Endometrial microvascular endothelial cells (primary cell): Measurements from ENCODE around the gene SOX13. TPM values are rescaled to one million over a fixed set of nuclear protein-coding genes. Genes with fewer than 3 reads are reported as not detected.

ENCODE experiments used
- in situ Hi-C: cut with HindIII; loops from 2 replicates; pipeline ENCODE4 v1.10.0; 2017; ENCODE audit warnings: low sequenced_read_pairs, low pct_unique_long_range_greater_than_20kb; ENCODE audit errors: inconsistent ontology term
- total RNA-seq: library from RNA; depleted of rRNA; stranded (reverse); fragments of >200 nt; gene quantifications from one replicate; pipeline ENCODE4 v1.2.3, GENCODE V29; 2015; ENCODE audit errors: inconsistent ontology term

SOX13 gene
- total RNA-seq, 1 donor from 2014 or later = 8.7 TPM

DNA sequence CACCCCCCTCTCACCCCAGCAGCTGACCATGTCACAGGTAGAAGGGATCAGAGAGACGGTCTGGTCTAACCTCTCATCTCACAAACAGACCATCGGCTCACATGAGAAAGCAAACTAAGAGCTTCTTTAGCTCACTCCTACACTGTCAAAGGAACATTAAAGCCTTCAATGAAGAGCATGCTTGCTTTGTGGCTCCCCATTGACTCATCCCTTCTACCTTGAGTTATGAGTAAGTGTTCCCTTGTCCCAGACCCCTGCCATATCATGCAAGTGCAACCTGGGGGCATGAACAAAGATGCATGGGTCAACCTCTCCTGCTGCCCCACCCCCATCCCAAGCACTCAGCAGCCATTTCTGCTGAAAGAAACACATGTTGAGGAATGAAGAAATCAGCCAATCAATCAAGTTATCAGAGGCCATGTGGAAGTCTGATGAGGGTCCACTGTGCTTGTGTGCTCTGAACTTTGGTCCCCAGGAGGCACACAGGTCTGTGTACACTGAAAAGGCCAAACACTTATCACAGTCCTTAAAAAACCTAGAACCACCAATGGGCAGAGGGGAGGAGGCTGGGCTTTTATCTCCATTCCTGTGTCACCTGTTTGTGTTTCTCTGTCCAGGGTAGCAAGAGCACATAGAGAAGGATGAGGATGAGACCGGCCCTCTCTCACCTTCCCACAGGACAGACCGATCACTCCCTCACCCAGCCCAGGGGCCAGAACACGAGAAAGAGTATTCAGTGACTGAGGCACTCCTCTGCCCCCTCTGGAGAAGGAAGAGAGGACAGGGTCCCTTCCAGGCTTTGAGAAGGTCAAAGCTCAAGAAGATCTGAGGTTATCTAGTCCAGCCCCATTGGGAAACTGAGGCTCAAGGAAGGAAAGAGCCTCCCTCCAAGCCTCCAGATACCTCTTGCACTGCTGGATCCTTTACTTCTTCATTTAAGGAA, 69.4 kb downstream of the SOX13 start:
- in situ Hi-C loops = loop anchor here (25.0 kb wide), 1 partner anchor 280 kb away; the partner anchor contains the start of gene SNRPE

DNA sequence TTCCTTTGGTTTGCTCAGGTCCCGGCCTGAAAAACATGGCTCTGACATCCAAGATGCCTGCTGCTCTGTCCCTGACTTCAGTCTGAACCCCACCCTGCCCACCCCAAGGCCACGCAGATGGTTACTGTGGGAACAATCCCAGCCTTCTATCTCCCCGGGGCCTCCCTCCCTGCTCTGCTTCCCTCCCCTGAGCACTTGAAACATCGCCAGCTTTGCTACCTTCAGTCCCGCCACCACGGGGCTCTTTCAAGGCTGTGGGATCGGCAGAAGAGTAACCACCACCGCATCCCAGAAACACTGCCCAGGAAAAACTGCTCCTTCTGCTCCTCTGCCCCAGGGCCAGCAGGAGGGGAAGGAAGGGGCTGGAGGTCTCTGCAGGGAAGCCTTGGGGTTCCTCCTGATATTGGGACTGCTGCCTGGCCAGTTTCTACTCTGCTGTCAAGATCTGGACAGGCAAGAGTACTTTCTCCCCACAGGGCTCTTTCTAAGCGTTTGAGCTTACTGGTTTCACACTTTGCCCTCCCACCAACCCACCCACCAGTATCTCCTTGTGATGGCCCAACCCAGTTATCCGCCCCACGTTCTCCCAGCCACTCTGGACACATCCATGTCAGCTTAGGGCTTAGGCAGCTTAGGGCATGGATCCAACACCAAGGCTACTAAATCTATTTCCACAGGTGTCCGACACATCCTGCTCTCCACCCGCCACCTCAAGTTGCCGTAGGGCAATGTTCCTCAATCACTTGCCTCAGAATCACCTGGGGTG, 70.5 kb downstream of the SOX13 start:
- in situ Hi-C loops = loop anchor here (25.0 kb wide), 1 partner anchor 281 kb away; the partner anchor contains the start of gene SNRPE

DNA sequence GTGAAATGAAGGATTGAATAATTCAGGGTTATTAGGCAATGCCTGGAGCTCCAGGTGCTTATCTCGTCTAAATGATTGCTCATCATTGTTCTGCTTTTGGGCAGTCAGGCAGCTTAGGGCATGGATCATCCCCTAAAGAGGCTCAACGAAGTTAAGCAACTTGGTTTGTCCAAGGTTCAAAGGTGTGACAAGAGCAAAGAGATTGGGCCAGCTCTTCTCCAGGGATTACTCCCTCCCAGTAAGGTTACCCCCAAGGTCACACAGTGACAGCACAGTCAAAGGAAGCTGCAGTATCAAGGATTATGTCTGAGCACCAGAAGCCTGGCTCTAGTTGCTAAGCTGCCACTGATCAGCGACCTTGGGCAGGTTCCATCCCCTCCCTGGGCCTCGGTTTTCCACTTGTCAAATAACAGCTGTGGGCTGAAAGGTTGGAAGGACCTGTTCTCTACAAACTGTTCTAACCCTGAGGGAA, 72.2 kb downstream of the SOX13 start:
- in situ Hi-C loops = loop anchor here (25.0 kb wide), 1 partner anchor 283 kb away; the partner anchor contains the start of gene SNRPE

DNA sequence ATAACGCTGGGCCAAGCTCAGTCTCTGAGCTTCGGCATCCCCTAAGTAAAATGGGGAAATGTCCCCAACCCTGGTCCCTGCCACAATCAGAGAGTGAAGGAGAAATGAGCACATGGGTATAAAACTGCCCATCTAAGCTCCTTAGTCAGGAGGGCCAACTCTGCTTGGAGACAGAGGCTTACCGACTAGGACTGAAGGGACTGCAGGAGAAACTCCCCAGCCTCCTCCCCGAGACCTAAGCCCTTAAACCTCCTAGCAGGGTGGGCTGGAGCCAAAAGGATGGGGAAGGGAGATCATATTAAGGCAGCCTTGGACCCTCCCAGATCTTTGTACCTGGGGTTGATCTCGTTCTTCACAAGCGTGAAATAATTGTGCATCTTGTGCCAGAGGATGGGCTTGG, 73.4 kb downstream of the SOX13 start:
- in situ Hi-C loops = loop anchor here (25.0 kb wide), 1 partner anchor 284 kb away; the partner anchor contains the start of gene SNRPE

DNA sequence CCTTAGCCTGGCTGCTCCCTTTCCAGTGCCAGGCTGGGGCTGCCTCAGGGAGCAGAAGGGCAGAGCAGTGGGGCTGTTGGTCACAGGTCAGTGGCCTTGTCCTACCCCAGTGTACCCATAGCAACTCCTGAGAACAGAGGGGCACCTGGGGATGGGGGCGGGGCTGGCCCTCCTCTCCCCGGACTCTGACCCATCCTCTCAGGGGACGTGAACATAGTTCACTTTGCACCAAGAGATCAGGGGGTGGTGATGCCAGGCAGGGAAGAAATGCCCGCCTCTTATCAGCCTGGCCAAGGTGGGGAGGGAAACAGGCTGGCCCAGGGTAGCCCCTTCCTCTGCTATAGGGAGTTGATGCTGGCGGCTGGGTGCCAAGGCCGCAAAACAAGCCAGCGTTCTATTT, 74.0 kb downstream of the SOX13 start:
- in situ Hi-C loops = loop anchor here (25.0 kb wide), 1 partner anchor 285 kb away; the partner anchor contains the start of gene SNRPE

DNA sequence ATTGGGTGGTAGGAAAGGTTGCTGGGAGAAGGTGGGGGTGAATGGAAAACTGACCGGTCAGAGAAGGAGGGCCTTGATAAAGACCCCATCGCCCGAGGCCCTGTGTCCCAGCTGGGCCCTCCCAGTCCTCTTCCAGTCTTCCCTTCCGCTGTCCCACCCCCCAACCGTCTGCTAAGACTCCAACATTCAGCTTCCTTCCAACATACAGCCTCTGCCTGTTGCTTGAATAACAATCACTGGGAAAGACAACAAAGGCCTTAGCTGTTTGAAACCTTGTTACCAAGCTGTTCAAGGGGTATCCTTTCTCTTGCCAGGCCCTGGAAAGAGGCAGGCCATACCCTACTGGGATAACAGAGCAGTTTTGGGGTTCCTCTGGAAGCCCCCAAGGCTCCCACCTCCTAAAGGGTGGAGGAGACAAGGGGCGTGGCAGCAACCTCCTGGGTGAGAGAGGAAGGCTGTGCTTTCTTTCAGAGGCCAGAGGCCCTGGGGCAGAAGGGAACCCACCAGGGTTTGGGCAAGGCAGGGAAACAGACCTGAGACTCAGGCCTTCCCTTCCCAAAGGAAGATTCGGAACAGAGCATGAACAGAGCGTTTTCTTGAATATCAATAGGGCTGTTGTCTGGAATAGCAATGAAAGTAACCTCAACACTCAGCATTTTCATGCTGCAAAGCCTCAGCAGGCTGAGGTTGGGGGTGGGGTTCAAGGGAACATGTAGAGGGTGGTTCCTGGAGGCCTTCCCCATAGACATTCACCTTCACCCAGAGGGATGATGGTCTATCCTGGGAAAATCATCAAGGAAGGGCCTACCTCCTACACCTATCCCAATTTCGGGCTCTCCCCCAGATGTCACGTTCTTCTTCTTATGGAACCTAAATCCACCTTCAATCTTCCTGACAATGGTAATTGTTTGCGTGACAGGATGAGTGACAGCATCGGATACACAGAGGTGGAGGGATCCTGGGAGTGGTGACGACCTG, 74.8 kb downstream of the SOX13 start:
- in situ Hi-C loops = loop anchor here (25.0 kb wide), 1 partner anchor 285 kb away; the partner anchor contains the start of gene SNRPE

DNA sequence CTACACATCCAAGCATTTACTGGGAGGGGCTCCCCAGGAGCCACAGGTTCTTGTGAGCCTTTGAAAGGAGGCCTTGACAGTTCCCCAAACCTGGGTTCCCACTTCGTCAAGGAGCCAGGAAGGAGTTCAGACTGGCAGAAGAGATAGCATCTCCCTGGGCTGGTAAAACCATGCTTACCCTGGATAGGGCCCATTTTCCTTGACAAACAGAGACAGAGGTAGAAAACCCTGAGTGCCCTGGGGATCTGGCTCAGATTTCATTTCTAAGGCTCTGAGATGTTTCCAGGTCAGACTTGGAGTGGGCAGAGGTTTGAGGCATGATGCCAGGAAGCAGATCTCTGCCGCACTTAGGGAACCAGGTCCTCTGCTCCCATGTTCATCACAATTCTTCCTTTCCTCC, 76.2 kb downstream of the SOX13 start:
- in situ Hi-C loops = loop anchor here (25.0 kb wide), 1 partner anchor 287 kb away; the partner anchor contains the start of gene SNRPE

DNA sequence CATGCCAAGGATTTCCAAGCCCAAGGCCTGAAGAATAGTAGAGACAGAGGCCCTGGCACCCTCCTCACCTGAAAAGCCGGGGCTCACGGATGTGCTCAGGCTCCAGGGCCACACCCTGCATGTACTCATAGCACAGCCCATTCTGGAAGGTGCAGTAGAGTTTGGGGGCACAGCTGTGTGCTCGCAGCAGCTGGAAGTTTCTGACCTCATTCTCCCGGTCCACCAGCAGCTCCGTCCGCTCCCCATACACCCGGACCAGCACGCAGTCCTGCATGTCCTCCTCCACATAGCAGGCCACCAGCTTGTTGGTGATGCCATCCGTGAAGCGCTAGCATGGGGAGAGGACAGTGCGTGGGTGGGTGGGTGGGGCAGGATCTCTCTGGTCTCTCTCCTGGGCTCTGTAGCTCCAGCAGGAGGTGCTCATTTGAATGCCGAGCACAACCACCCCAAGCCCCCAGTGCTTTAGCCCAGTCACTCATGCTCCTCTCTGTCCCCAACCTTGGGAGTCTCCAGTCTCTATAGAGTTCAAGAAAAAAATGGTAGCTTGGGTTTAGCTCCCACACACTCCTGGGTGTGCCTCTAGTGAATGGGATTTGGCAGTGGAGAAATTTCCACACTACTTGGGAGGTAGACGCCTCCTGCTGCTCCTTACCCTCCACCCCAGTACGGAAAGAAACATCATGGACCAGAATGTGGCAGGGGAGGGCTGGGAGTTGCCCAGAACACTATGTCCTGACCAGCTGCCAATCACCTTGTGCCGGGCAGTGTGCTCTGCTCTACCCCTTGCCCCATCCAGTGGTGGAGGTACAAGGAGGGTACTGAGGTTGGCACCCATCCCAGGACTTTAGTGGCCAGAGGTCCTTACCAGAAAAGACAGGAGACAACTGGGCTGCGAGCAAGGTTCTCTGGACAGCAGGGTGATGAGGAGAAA, 77.0 kb downstream of the SOX13 start:
- in situ Hi-C loops = loop anchor here (25.0 kb wide), 1 partner anchor 288 kb away; the partner anchor contains the start of gene SNRPE

DNA sequence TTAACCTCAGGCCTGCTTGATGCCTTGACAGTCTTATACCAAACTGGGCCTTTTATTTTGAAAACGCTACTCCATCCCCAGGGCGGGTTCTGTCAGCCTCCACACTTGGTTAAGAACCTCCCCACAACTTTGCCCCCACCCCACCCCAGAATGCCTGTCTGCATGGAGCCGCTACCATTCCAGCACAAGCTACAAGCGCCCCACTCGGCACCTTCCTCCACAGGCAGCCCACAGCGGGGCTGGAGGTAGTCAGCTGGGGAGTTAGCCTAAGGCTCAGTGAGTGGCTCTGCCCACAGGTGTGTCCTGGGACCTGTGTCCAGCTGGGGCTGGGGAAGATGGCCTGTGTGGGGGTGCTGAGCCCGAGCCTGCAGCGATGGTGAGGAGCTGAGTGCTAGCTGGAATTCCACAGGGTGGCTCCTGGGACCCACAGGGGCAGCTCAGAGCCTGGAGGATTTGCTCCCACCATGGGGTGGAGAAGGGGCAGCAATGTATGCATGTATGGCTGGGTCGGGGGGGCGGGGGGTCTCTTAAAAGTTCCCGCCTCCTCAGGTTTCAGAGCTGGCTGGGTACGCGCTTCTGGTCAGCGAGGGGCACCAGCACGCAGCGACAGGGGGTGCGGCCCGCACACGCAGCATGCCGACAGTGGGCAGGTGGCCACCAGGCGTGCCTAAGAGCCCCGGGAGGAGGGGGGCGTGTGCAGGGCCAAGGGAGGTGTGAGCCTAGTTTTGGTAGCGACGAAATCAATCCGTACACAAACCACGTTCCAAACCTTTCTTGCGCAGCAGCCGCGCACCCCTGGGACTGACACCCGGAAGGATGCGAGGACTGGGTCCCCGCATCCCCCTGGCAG, 78.0 kb downstream of the SOX13 start:
- in situ Hi-C loops = no loop called here

DNA sequence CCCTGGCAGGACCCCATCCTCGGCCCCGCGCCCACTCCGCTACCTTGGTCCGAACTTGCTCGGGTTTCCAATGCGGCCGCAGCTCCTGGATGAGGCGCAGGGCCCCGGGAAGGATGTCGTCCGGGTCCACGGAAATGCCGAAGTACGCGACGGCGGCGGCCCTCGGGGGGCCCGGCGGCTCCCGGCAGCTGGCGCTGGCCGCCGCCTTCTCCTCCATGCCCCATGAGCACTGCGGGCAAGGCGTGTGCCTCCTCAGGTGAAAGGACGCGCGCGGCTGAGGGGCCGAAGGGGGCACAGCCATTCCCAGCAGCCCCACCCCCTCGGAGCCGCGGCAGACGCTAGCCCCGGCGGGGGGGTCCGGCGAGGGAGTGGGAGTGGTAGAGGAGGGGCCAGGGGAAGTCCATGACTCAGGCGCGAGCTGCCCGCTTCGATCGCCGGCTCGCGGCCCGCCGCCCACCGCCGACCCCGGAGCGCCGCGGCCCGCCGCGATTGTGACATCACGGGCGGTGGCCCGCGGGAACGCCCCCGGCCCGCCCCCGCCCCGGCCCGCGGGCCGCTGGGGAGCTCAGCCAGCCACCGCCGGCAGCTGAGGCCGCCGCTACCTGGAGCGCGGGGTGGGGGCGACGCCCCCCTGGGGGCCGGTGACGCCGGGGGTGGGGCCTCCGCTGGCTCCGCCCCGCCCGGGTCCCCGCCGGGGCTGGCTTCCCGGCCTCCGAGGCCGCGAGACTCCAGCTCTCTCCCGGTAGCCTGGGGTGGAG, 78.8 kb downstream of the SOX13 start, which contains the start of gene ETNK2:
TSS of gene ETNK2 (minus strand) at position 493 of the 758 bp plus-strand sequence. CDS start at position 301, 192 bp downstream.
- in situ Hi-C loops = no loop called here

DNA sequence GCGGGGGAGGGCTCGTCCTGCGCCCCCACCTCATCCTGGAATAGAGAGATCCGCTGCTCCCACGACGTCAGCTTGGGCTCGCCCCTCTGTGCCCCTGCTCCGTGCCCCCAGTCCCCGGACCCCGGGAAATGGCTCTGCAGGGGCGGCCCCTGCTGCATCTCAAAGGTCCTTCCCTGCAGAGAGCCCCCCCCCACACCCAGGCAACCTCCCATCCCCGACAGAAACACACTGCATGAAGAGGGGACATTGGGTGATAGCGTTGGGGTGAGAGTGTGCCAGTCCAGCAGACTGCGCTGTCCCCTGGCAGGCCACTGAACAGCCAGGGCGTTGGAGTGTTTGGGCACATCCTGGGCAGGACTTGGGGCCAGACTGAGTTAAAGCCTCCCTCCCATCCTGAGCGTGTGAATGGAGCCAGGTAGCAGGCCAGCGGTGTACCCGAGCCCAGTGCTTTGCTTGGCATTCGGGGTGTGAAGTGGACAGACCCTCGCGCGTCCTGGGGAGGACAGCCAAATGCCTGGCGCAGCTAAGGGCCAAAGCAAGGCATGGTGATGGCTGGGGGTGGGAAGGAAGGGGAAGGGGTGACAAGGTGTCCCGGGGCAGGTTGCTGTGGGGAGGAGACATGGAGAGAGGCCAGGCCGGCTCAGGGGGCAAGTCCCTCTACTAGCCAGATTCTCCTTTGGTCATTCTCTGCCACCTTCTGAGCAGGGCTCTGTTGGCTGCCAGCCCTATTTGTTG, 79.6 kb downstream of the SOX13 start:
- in situ Hi-C loops = no loop called here

DNA sequence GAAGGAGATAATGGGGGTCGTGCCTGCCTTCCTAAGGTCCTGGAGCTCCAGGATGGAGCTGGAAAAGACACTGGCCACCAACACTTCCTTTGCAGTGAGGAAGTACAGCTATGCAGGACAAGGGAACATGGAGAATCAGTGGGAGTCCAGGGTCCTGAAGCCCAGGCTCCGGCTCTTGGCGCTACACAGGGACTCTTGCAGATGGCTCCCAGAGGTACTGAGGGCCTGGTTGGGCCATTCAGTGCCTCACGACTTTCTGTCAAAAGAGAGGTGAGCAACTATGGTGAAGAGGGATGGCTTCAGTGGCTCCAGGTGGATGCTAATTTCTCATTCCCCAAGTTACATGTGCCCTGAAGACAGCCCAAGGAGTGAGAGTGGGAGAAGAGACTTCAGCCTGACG, 80.8 kb downstream of the SOX13 start:
- in situ Hi-C loops = no loop called here

DNA sequence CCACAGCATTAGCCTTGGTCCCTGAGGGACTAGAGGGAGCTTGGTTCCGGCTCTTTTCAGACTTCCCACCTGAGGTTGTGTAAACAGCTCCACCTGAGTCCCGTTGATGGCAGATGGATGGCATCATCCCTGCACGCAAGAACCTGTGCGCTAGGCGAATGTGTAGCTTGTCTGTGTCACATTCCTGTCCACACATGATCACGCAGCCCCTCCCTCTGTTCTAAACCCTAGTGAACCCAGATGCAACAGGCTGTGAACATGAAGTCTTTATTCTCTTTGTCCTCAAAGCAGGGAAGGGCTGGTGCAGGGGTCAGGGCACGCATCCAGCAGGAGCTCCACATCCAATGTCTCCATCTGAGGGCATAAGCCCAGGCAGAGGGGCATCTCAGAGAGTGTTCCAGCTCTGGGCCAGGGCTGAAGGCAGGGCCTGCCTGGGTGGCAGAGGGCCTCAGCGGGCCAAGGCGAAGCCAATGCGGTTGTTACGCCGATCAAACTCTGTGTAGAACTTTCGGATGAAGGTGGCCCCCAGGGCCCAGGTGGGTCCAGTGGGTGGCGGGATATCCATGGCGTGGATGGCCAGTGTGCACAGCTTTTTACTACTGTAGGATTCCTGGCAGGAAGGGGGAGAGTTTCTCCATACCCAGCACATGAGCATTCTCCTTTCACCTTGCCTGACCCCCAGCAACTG, 81.8 kb downstream of the SOX13 start:
- in situ Hi-C loops = no loop called here

DNA sequence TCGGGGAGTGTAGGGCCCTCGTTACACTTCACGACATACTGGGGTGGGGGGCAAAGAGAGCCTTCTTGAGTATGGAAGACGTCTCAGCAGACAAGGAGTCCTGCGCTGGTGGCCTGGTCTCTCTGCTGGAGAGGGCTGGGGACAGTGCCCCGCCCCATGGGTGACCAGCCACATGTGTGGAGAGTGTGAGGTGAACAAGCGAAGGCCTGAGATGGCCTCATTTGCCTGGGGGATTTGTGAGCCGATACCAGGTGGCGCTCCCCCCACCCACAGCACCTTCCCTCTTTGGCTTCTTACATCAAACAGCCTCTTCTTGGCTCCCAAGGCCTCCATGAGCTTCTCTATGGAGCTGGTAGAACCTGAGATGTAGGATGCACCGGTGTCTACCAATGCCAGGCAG, 83.0 kb downstream of the SOX13 start:
- in situ Hi-C loops = no loop called here
